Activated CD8-positive, alpha-beta memory T cell treated with anti-CD3 and anti-CD28 coated beads, Interleukin-2, amount 10 ng/mL, durations not matched to agents 7 days and 5 days (primary cell): Measurements from ENCODE around the gene PDK4. TPM values are rescaled to one million over a fixed set of nuclear protein-coding genes. Genes with fewer than 3 reads are reported as not detected.
"Not testable (repeated sequence)": the region's sequence is repeated elsewhere in the genome, so short reads cannot be mapped to it uniquely, and the experiment has no call there.

Experiments
- ATAC-seq: fragments of 150-1000 bp; cut with Tn5 transposase; one replicate; pipeline ENCODE4 v1.10.0; 2021; ENCODE audit warnings: moderate library complexity
- CTCF ChIA-PET: fragments of 350-600 bp; sonication (Branson Sonifier 250); formaldehyde crosslinking; loops from one replicate; lab custom pipeline; 2021; ENCODE audit warnings: antibody characterized with exemption; lab: Charles Lee
- DNase-seq: peaks from one replicate; pipeline ENCODE4 v3.0.0-alpha.2; 2020
- H3K27ac Mint-ChIP-seq: one replicate; pipeline ENCODE4 v1.8.0; 2021; ENCODE audit warnings: mild to moderate bottlenecking, mixed read lengths
- H3K27me3 Mint-ChIP-seq: one replicate; pipeline ENCODE4 v1.8.0; 2021; ENCODE audit warnings: mixed read lengths
- H3K36me3 Mint-ChIP-seq: one replicate; pipeline ENCODE4 v1.8.0; 2021; ENCODE audit warnings: mild to moderate bottlenecking, mixed read lengths
- H3K4me1 Mint-ChIP-seq: one replicate; pipeline ENCODE4 v1.8.0; 2021; ENCODE audit warnings: mixed read lengths
- H3K4me3 Mint-ChIP-seq: one replicate; pipeline ENCODE4 v1.8.0; 2021; ENCODE audit warnings: mild to moderate bottlenecking, moderate library complexity, mixed read lengths
- H3K9me3 Mint-ChIP-seq: one replicate; pipeline ENCODE4 v1.8.0; 2022; ENCODE audit warnings: low read depth, mixed read lengths
- total RNA-seq, 2 experiments: library from RNA; stranded (reverse); gene quantifications; one replicate each; pipeline ENCODE4 v1.2.3, GENCODE V29; 2021

PDK4 gene
- total RNA-seq, 2 experiments from 2014 or later, result not detected

DNA sequence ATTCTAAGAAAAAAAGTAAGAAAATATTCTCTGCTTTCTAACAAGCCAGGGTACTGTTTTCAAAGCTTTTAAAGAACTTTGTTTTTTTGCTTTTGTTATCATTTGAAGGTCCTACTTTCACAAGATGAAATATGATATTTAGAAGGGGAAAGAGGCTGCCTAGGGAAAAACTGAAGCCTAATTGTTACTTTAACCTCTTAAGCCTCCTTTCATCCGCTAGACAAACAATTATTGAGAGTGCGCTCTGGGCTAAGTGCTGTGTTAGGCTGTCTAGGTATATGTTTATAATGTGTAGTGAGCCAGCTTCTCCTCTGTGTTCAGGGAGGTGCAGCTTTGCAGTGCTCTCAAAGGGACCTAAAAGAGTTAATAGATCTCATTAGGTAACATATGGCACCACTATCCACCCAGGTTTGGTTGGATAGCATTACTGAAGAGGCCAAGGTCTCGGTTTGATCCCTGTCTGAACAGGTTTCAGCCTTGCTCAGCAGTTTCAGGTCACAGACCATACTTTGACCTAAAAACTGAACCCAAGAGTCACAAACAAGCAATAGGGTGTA, 17.9 kb downstream of the PDK4 start:
- H3K9me3 Mint-ChIP-seq, result no peaks in the 10 kb centered on the region
- H3K36me3 Mint-ChIP-seq, result no peaks in the 10 kb centered on the region
- no peak overlapping the region for H3K27ac Mint-ChIP-seq
- no peaks in the 10 kb centered on the region for H3K27me3 Mint-ChIP-seq
- H3K4me1 Mint-ChIP-seq, result no peaks in the 10 kb centered on the region
- CTCF ChIA-PET, result no interaction called here
- ATAC-seq (no peak), DNase-seq (no peak)
- no peak overlapping the region for H3K4me3 Mint-ChIP-seq

DNA sequence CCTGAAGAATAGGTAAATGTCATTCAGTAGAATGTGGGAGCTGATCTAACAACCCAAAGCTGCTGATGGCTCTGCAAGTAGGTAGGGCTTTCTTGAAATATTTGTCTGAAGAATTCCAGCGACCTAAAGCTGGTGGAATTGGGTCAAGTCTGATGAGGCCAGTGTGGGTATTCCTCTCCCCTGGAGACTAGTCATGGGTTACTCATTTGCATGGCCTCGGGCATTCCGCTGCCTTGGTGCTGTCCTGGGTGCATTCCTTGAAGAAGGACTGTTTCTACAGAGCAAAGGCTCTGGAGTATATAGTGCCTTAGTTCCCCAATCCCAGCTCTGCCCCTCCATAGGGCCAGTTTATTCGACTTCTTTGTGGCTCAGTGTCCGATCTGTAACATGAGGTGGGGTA, 19.2 kb downstream of the PDK4 start:
- ATAC-seq, result no peak
- CTCF ChIA-PET, result no interaction called here
- Mint-ChIP-seq H3K36me3 (no peaks in the 10 kb centered on the region), H3K27ac (no peak overlapping the region), H3K4me3 (no peak overlapping the region), H3K4me1 (no peaks in the 10 kb centered on the region), H3K9me3 (no peaks in the 10 kb centered on the region), H3K27me3 (no peaks in the 10 kb centered on the region)
- DNase-seq, result no peak

DNA sequence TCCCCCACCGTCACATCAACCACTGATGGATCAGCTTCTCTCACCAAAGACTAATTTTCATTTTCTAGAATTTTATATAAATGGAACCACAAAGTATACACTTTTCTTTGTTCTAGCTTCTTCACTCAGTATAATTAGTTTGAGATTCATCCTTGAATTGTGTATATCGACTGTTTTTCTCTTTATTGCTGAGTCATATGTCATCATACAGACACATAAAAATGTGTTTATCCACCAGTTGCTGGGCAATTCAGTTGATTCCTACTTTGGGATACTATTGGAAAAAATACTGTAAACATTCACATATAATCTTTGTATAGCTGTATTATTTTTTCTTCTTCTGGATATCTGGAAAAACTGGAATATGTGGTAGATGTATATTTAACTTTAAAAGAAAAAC, 26.6 kb downstream of the PDK4 start:
- ATAC-seq (no peak), DNase-seq (no peak)
- Mint-ChIP-seq H3K27ac (no peak overlapping the region), H3K4me3 (no peak overlapping the region), H3K27me3 (no peaks in the 10 kb centered on the region), H3K9me3 (no peaks in the 10 kb centered on the region), H3K36me3 (no peaks in the 10 kb centered on the region), H3K4me1 (no peaks in the 10 kb centered on the region)
- CTCF ChIA-PET, result no interaction called here

DNA sequence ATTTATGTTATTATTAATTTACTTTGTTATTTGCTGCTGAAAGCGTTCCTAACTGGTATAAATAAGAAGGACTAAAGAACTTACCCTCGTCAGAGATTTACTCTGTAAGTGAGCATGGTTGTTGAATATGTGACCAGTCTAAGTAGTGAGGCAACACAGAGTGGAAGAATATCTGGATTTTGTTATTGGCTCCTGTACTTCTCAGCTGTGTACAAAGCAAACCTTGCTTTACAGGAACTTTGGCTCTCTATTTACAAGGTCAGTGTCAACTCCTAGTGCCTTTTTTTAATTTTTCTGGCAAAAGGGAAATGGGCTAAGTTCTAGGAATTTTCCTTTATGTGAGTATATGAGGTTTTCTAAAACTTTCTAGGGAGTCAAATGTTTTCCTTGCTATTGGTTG, 35.6 kb downstream of the PDK4 start:
- no peak overlapping the region for H3K4me3 Mint-ChIP-seq
- DNase-seq (no peak), ATAC-seq (no peak)
- no peaks in the 10 kb centered on the region for H3K36me3 Mint-ChIP-seq
- H3K4me1 Mint-ChIP-seq, result no peaks in the 10 kb centered on the region
- H3K9me3 Mint-ChIP-seq, result no peaks in the 10 kb centered on the region
- H3K27ac Mint-ChIP-seq, result no peak overlapping the region
- H3K27me3 Mint-ChIP-seq, result peaks cover 2% of the 10 kb centered on the region
- CTCF ChIA-PET, result no interaction called here

DNA sequence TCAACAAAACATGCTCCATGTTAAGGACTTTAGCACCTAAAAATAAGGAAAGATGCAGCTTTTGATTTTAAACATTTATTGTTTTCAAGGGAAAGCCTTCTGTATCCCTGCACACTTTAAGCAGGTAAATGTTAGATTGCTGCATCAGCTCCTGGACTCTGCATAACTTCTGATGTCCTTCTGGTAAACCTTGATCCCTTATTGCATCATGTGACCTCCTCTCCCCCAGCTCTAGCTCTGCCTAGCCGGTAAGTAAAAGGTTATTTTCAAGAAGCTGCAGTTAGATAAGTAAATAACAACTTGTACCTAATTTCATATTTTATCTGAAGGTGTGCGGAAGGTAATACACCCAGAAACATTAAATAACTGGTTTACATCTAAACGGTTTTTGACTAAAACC, 37.5 kb downstream of the PDK4 start:
- Mint-ChIP-seq H3K27me3 (peaks cover 2% of the 10 kb centered on the region), H3K36me3 (no peaks in the 10 kb centered on the region), H3K4me3 (no peak overlapping the region), H3K4me1 (no peaks in the 10 kb centered on the region), H3K9me3 (no peaks in the 10 kb centered on the region), H3K27ac (no peak overlapping the region)
- CTCF ChIA-PET, result no interaction called here
- ATAC-seq, result no peak
- no peak for DNase-seq

DNA sequence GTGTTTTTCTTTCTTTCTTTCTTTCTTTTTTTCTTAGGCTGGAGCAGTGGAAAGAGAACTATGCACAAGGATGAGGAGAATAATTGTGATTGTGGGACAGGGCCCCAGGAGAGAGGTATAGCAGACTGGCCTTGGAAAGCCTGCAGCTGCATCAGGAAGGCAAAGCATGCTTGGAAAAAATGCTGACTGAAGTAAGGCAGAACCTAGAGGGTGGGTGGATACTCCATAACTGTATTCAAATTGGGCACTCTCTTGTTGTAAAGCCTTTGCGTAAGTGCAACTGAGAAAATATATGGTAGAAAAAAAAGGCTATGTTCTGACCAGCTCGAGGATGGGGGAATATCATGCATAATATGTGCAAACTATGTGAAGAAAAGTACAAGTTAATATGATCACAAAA, 39.5 kb downstream of the PDK4 start:
- no peaks in the 10 kb centered on the region for H3K4me1 Mint-ChIP-seq

DNA sequence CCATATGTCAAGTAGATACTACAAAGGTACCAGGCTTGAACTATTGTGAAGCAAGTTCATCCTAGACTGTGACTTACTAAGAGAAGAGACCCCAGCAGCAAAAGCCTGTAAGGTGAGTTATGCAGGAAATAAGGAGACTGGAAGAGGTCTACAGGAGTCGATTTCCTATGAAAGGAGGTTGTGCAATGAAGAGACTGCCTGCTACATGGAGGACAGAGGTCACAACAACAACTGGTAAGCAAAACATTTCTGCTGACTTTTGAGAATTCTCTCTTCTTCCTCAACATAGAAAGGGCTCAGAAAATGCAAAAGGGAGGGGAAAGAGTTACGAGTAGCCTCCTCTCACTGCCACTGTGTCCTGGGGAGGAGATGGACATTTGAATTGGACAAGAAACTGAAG, 42.4 kb downstream of the PDK4 start:
- Mint-ChIP-seq H3K9me3 (no peaks in the 10 kb centered on the region), H3K36me3 (no peaks in the 10 kb centered on the region), H3K4me3 (no peak overlapping the region), H3K27me3 (peaks cover 6% of the 10 kb centered on the region), H3K4me1 (no peaks in the 10 kb centered on the region), H3K27ac (no peak overlapping the region)
- DNase-seq, result no peak
- CTCF ChIA-PET, result no interaction called here
- ATAC-seq, result no peak

More for the DNA sequence above, 39.5 kb downstream of the PDK4 start:
- CTCF ChIA-PET, result interaction anchor here (1.6 kb wide), 1 partner anchor 37 kb away, joined by 4 read pairs; no protein-coding TSS in a partner anchor
- Mint-ChIP-seq H3K27ac (no peak overlapping the region), H3K4me3 (no peak overlapping the region), H3K9me3 (no peaks in the 10 kb centered on the region), H3K27me3 (peaks cover 2% of the 10 kb centered on the region), H3K36me3 (no peaks in the 10 kb centered on the region)
- no peak for DNase-seq
- ATAC-seq, result no peak

DNA sequence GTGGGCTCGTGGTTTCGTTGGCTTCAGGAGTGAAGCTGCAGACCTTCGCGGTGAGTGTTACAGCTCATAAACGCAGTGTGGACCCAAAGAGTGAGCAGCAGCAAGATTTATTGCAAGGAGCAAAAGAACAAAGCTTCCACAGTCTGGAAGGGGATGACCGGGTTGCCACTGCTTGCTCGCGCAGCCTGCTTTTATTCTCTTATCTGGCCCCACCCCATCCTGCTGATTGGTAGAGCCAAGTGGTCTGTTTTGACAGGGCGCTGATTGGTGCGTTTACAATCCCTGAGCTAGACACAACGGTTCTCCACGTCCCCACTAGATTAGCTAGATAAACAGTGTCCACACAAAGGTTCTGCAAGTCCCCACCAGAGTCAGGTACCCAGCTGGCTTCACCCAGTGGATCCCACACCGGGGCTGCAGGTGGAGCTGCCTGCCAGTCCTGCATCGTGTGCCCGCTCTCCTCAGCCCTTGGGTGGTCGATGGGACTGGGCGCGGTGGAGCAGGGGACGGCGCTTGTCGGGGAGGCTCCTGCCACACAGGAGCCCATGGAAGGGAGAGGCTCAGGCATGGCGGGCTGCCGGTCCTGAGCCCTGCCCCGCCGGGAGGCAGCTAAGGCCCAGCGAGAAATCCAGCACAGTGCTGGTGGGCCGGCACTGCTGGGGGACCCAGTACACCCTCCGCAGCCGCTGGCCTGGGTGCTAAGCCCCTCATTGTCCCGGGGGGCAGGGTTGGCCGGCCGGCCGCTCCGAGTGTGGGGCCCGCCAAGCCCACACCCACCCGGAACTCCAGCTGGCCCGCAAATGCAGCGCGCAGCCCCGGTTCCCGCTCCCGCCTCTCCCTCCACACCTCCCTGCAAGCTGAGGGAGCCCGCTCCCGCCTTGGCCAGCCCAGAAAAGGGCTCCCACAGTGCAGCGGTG, 44.0 kb downstream of the PDK4 start:
- not testable (repeated sequence) for H3K9me3 Mint-ChIP-seq, H3K27ac Mint-ChIP-seq, ATAC-seq, H3K4me1 Mint-ChIP-seq, H3K27me3 Mint-ChIP-seq, H3K4me3 Mint-ChIP-seq, H3K36me3 Mint-ChIP-seq, DNase-seq
- CTCF ChIA-PET, result interaction anchor here (1.0 kb wide), 1 partner anchor 10 kb away, joined by 3 read pairs; no protein-coding TSS in a partner anchor

DNA sequence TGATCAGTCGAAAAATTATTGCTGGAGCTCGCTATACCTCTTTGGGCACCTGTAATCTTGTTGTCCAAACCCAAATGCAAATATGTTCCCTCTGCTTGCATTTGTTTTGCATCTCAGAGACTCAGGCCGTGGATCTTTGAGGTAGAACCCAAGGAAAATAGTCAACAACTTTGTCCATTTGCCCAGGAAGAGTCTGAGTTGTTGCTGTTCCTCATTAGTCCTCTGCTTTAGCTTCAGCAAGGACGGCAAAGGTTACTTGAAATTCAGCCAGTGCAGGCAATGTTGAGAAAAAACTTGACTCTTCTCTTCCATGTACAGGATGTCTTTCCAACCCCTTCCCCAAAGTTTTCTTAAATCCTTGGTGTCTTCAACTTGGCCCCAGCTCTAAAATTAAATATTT, 45.8 kb downstream of the PDK4 start:
- Mint-ChIP-seq H3K4me1 (no peaks in the 10 kb centered on the region), H3K27me3 (peaks cover 6% of the 10 kb centered on the region), H3K36me3 (no peaks in the 10 kb centered on the region), H3K4me3 (no peak overlapping the region), H3K27ac (no peak overlapping the region), H3K9me3 (no peaks in the 10 kb centered on the region)
- ATAC-seq, result no peak
- CTCF ChIA-PET, result no interaction called here
- no peak for DNase-seq

DNA sequence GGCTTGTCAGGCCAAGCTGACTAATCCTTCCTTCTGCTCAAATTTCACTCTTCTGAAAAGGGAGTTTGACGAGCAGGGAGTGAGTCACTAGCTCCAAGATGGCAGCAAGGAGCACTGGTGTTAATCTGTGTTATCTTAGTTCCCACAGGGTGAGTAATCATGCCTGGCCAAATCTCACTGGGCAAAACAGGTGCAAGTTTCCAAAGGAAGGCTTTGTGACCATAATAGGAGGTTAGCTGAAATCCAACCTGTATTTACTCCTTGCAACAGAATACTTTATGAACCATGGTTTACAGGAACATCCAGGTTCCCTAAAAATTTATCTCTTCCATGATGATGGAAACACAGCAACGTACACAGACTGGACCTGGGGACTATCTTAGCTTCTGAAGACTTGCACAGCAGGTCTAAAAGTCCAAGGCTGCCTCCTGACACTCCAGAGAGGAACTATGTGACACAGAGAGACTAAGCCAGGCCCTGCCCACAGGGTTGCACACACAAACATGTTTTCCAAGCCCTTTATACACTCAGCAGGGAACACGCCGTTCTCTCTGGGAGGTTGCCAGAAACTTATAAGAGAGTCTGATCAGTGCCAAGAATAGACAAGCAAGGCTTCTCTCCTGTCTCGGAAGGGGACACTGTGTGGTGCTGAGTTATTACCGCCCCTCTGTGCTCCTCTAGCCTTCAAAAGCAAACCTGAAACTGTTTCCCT, 46.3 kb downstream of the PDK4 start:
- ATAC-seq (no peak), DNase-seq (no peak)
- Mint-ChIP-seq H3K36me3 (no peaks in the 10 kb centered on the region), H3K27ac (no peak overlapping the region), H3K4me3 (no peak overlapping the region), H3K4me1 (no peaks in the 10 kb centered on the region), H3K27me3 (peaks cover 6% of the 10 kb centered on the region), H3K9me3 (no peaks in the 10 kb centered on the region)
- CTCF ChIA-PET, result no interaction called here

DNA sequence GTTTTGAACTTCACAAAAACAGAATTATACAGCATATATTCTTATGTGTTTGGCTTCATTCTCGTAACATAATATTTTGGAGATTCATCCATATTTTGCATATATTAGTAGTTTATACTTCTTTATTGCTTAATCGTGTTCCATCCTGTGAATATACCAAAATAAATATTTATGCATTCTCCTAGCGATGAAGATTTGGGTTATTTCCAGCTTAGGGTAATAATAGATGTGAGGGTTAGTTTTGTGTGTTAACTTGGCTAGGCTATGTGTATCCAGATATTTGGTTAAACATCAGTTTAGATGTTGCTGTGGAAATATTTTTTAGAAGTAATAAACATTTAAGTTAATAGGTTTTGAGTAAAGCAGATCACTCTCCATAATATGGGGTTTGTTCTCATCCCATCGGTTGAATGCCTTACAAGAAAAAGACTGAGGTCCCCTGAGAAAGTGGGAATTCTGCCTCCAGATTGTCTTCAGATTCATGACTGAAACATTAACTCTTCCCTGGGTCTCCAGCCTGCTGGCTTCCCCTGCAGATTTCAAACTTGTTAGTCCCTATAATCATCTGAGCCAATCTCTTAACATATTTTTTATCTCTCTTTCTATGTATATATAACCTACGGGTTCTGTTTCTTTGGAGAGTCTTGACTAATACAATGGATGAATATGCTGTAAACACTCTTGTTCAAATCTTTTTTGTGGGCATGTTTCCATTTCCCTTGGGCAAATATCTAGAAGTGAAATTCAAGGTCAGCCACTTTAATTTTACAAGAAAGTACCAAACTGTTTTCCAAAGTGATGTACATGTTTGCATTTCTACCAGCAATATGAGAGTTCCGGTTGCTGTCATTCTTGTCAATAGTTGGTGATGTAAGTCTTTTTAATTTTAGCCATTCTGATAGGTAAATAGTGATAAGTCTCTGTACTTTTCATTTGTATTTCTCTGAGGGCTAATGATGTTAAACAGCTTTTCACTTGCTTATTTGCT, 48.7 kb downstream of the PDK4 start:
- ATAC-seq (no peak), DNase-seq (no peak)
- H3K27ac Mint-ChIP-seq, result no peak overlapping the region
- CTCF ChIA-PET, result no interaction called here
- H3K36me3 Mint-ChIP-seq, result no peaks in the 10 kb centered on the region
- H3K27me3 Mint-ChIP-seq, result peaks cover 6% of the 10 kb centered on the region
- no peaks in the 10 kb centered on the region for H3K9me3 Mint-ChIP-seq
- no peak overlapping the region for H3K4me3 Mint-ChIP-seq
- no peaks in the 10 kb centered on the region for H3K4me1 Mint-ChIP-seq

DNA sequence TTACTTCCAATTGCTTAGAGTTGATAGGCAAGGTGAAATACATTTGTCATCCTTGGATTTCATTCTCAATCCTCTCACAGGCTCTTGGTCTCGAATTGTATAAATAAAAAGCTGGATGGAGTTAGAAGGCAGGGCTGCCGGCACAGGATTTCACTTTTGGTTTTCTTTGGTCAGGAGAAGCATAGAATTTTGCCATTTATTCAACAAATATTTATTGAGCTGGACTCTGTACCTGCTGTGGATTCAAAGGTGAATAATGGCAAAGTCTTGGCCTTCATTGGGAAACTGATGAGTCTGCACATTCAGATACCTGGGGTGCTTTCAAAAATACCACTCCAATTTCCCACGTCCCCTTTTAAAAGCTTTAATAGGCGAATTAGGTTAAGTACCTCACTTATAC, 49.7 kb downstream of the PDK4 start:
- no peaks in the 10 kb centered on the region for H3K36me3 Mint-ChIP-seq
- no peaks in the 10 kb centered on the region for H3K4me1 Mint-ChIP-seq
- ATAC-seq, result no peak

DNA sequence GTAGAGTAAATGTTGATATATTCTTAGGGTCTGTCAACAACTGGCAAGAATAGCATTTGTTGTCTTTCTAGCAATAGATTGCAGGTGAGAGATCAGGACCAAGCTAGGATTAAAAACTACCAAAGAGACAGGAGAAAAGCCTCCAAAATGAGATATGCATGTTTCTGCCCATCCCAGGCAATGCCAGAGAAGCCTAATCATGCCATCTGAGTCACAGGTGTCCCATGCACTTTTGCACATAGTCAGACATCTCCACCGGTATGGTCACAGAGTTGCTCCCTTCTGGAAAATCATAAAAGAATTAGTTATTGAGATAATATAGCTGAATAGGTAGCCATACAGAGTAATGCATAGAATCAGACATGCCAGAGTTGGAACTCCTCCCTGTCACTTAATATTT, 50.6 kb downstream of the PDK4 start:
- no peak overlapping the region for H3K4me3 Mint-ChIP-seq
- no peak overlapping the region for H3K27ac Mint-ChIP-seq
- peaks cover 9% of the 10 kb centered on the region for H3K27me3 Mint-ChIP-seq
- H3K9me3 Mint-ChIP-seq, result no peaks in the 10 kb centered on the region
- H3K36me3 Mint-ChIP-seq, result no peaks in the 10 kb centered on the region
- no peaks in the 10 kb centered on the region for H3K4me1 Mint-ChIP-seq
- DNase-seq, result no peak
- ATAC-seq, result no peak
- CTCF ChIA-PET, result interaction anchor here (1.5 kb wide), 1 partner anchor 140 kb away, joined by 4 read pairs; no protein-coding TSS in a partner anchor

More for the DNA sequence above, 49.7 kb downstream of the PDK4 start:
- Mint-ChIP-seq H3K9me3 (no peaks in the 10 kb centered on the region), H3K27ac (no peak overlapping the region), H3K4me3 (no peak overlapping the region), H3K27me3 (peaks cover 6% of the 10 kb centered on the region)
- CTCF ChIA-PET, result no interaction called here
- DNase-seq, result no peak
